ENCODE results near the gene RFTN1. TPM values are rescaled to one million over a fixed set of nuclear protein-coding genes. Genes with fewer than 3 reads are reported as not detected.
"Not testable (repeated sequence)": the region's sequence is repeated elsewhere in the genome, so short reads cannot be mapped to it uniquely, and the experiment has no call there.

Gene RFTN1
- total RNA-seq, 2 experiments from 2014 or later: 74.9 to 75.1 TPM

GRCh38 chr3:16500093-16500492 is 13.4 kb downstream of the RFTN1 start:
- Mint-ChIP-seq H3K4me3 (no peak overlapping the region), H3K36me3 (ENCODE audit: low read depth) (peaks cover 50% of the 10 kb centered on the region), H3K27ac (no peak overlapping the region), H3K9me3 (no peaks in the 10 kb centered on the region), H3K4me1 (peaks cover 42% of the 10 kb centered on the region), H3K27me3 (no peaks in the 10 kb centered on the region)
- CTCF ChIA-PET: no interaction called here
- POLR2A ChIA-PET: no interaction called here
- DNase-seq: no peak

DNA sequence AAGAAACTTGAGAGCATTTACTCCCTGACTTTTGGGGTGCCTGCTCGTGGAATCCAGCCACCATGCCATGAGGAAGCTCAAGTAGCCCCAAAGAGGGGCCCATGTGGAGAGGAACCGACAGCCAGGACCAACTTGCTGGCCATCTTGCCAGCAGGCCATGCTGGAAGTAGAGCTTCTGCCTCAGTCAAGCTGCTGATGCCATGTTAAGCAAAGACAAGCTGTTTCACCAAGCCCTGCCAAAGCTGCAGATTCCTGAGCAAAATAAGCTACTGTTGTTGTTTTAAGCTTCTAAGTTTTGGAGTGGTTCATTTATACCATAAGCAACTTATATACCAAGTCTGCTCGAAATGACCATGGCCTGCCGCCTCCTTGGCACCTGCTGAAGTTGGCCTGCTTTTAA is 14.1 kb downstream of the RFTN1 start:
- Mint-ChIP-seq H3K4me1 (peaks cover 42% of the 10 kb centered on the region), H3K9me3 (no peaks in the 10 kb centered on the region), H3K27me3 (no peaks in the 10 kb centered on the region), H3K36me3 (ENCODE audit: low read depth) (peaks cover 48% of the 10 kb centered on the region), H3K27ac (no peak overlapping the region), H3K4me3 (no peak overlapping the region)
- CTCF ChIA-PET: no interaction called here
- no peak for DNase-seq
- POLR2A ChIA-PET: interaction anchor here (1.0 to 2.8 kb wide), 2 partner anchors 9 to 15 kb away, joined by 3 to 7 read pairs; no protein-coding TSS in a partner anchor

DNA sequence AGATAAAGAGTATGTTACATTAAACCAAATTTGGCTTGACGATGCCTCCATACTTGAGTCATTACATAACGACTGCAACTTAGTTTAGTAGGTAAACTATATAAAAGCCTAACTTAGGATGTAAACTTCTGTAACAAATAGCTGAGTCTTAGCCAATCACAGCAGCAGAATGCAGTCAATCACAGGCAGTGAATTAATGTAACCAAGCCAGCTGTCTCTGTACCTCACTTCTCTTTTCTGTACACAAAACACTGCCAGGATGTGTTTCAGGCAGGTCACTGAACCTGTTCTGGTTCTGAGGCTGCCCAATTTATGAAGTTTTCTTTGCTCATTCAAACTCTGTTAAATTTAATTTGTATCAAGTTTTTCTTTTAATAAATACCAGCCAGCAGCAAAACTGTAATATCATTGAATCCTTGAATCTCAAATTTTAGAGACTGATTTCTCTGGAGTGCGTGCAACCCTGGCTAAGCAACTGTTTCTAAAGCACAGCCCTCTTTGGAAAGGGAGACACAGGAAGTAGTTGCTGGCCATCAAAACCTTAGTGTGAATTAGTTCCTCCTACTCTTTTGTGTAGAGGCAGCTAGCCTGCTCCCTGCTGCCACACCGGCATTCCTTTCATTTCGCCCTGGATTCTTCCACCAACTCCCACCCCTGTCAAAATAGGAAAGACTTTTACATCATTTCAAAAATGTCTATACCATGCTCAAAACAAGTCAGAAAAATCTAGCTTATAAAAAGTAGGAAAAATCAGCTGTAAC is 15.2 kb downstream of the RFTN1 start:
- ChIA-PET POLR2A (interaction anchor here (1.1 to 4.8 kb wide), 4 partner anchors 14 to 22 kb away, joined by 3 to 29 read pairs (median 7); partner anchors contain the start of gene RFTN1), CTCF (no interaction called here)
- H3K36me3 Mint-ChIP-seq (ENCODE audit: low read depth): peaks cover 41% of the 10 kb centered on the region
- H3K4me1 Mint-ChIP-seq: peaks cover 43% of the 10 kb centered on the region
- no peaks in the 10 kb centered on the region for H3K27me3 Mint-ChIP-seq
- H3K9me3 Mint-ChIP-seq: no peaks in the 10 kb centered on the region
- no peak for DNase-seq
- H3K4me3 Mint-ChIP-seq: no peak overlapping the region
- H3K27ac Mint-ChIP-seq: no peak overlapping the region

- DNase-seq: no peak
- peak overlapping the region; percentile 47 for H3K27ac Mint-ChIP-seq
- H3K9me3 Mint-ChIP-seq: no peaks in the 10 kb centered on the region
Measured at GRCh38 chr3:16496408-16497222, 16.9 kb downstream of the RFTN1 start.

GRCh38 chr3:16496008-16496407 is 17.5 kb downstream of the RFTN1 start:
- H3K4me3 Mint-ChIP-seq: no peak overlapping the region

More at GRCh38 chr3:16496408-16497222, 16.9 kb downstream of the RFTN1 start:
- ChIA-PET CTCF (interaction anchor here (0.9 to 1.0 kb wide), 4 partner anchors 12 to 16 kb away, joined by 3 to 5 read pairs (median 4); no protein-coding TSS in a partner anchor), POLR2A (interaction anchor here (0.8 to 4.8 kb wide), 6 partner anchors 12 to 158 kb away, joined by 3 to 29 read pairs (median 6); partner anchors contain the start of gene RFTN1)
- Mint-ChIP-seq H3K36me3 (ENCODE audit: low read depth) (peaks cover 42% of the 10 kb centered on the region), H3K4me1 (peaks cover 43% of the 10 kb centered on the region), H3K27me3 (no peaks in the 10 kb centered on the region), H3K4me3 (no peak overlapping the region)

DNA sequence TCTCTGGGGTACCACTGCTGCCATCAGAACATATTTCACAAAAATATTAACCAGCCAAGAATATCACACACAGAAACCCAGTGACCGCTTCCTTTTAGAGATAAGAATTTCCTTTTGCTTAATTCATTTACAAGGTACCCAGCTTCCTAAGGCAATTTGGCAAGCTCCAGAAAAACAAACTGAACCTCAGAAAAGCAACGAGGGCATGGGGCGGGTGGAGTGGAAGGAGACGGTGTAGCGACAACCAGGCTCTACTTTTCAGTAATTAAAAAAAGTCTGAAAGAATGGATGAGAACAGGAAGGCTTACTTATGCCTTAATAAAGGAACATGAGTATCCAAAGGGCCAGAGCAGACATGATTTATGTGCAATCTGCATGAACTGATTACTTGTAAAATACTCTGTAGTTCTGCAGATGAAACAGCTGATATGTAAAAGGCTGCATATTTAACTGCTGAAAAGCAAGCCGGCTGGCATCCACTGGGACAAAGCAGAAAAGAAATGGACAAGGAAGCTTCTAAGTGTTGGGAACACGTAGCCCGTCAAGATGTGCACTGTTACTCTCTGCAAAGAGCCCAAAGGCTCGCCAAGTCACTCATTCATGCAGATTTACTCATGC is 18.6 kb downstream of the RFTN1 start:
- Mint-ChIP-seq H3K27ac (no peak overlapping the region), H3K9me3 (no peaks in the 10 kb centered on the region), H3K4me1 (peaks cover 43% of the 10 kb centered on the region), H3K4me3 (no peak overlapping the region), H3K36me3 (ENCODE audit: low read depth) (peaks cover 47% of the 10 kb centered on the region), H3K27me3 (no peaks in the 10 kb centered on the region)
- no peak for DNase-seq
- ChIA-PET CTCF (interaction anchor here (1.2 kb wide), 1 partner anchor 14 kb away, joined by 3 read pairs; no protein-coding TSS in a partner anchor), POLR2A (interaction anchor here (1.1 to 4.8 kb wide), 2 partner anchors 18 to 157 kb away, joined by 3 to 29 read pairs; partner anchors contain the start of gene RFTN1)

More at GRCh38 chr3:16496008-16496407, 17.5 kb downstream of the RFTN1 start:
- H3K4me1 Mint-ChIP-seq: peaks cover 43% of the 10 kb centered on the region
- H3K36me3 Mint-ChIP-seq (ENCODE audit: low read depth): peaks cover 48% of the 10 kb centered on the region
- no peak for DNase-seq
- CTCF ChIA-PET: interaction anchor here (0.9 to 1.0 kb wide), 4 partner anchors 11 to 16 kb away, joined by 3 to 5 read pairs (median 4); no protein-coding TSS in a partner anchor
- no peaks in the 10 kb centered on the region for H3K9me3 Mint-ChIP-seq
- H3K27ac Mint-ChIP-seq: peak overlapping the region; percentile 47
- POLR2A ChIA-PET: interaction anchor here (1.1 to 4.8 kb wide), 3 partner anchors 17 to 158 kb away, joined by 3 to 29 read pairs (median 4); partner anchors contain the start of gene RFTN1
- H3K27me3 Mint-ChIP-seq: no peaks in the 10 kb centered on the region

DNA sequence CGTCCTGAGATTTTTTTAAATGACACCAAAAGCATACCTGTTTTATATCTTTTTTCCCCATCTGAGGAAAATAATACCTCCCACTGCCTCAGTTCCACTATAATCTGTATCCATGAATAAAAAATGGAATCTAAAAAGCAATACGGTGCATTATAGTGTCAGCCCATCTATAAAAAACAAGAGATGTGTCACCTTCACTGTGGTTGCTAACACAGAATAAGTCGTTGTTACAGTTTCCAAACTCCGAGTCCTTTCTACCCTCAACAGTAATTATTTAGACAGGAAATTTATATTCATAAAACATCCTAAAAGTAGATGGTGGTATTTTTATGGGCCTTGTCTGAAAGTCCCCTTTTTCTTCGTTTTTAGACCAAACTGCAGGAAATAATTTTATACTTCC is 19.4 kb downstream of the RFTN1 start:
- ChIA-PET CTCF (interaction anchor here (1.2 kb wide), 1 partner anchor 13 kb away, joined by 3 read pairs; no protein-coding TSS in a partner anchor), POLR2A (interaction anchor here (4.8 kb wide), 1 partner anchor 19 kb away, joined by 29 read pairs; the partner anchor contains the start of gene RFTN1)
- Mint-ChIP-seq H3K9me3 (no peaks in the 10 kb centered on the region), H3K4me1 (peaks cover 44% of the 10 kb centered on the region), H3K27me3 (no peaks in the 10 kb centered on the region), H3K36me3 (ENCODE audit: low read depth) (peaks cover 54% of the 10 kb centered on the region), H3K4me3 (no peak overlapping the region), H3K27ac (no peak overlapping the region)
- DNase-seq: no peak

- Mint-ChIP-seq H3K36me3 (ENCODE audit: low read depth) (peaks cover 75% of the 10 kb centered on the region), H3K27me3 (no peaks in the 10 kb centered on the region), H3K27ac (no peak overlapping the region), H3K4me1 (peaks cover 24% of the 10 kb centered on the region), H3K4me3 (no peak overlapping the region), H3K9me3 (no peaks in the 10 kb centered on the region)
- DNase-seq: no peak
- CTCF ChIA-PET: no interaction called here
- POLR2A ChIA-PET: interaction anchor here (1.4 kb wide), 1 partner anchor 18 kb away, joined by 3 read pairs; no protein-coding TSS in a partner anchor
Measured at GRCh38 chr3:16490062-16490619, 23.4 kb downstream of the RFTN1 start.

DNA sequence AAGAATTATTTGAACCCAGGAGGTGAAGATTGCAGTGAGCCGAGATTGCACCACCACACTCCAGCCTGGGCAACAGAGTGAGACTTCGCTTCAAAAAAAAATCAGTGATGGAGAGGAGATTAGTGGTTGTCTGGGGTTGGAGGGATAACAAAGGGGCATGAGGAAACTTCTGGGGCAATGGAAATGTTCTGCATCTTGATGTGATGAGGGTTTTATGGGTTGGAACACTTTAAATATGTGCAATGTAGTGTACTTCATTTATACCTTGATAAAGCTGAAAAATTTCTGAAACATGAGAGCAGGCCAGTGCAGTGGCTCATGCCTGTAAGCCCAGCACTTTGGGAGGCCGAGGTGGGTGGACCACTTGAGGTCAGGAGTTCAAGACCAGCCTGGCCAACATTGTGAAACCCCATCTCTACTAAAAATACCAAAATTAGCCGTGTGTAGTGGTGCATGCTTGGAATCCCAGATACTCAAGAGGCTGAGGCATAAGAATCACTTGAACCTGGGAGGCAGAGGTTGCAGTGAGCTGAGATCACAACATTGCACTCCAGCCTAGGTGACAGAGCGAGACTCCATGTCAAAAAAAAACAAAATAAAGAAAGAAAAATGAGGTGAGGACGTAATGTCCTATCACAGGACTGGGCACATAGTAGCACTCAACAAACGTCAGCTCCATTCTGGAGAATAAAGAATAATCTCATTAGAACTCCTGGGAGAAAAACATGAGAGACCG is 24.0 kb downstream of the RFTN1 start:
- not testable (repeated sequence) for H3K27ac Mint-ChIP-seq
- Mint-ChIP-seq H3K4me1 (peaks cover 20% of the 10 kb centered on the region), H3K36me3 (ENCODE audit: low read depth) (peaks cover 76% of the 10 kb centered on the region)

DNA sequence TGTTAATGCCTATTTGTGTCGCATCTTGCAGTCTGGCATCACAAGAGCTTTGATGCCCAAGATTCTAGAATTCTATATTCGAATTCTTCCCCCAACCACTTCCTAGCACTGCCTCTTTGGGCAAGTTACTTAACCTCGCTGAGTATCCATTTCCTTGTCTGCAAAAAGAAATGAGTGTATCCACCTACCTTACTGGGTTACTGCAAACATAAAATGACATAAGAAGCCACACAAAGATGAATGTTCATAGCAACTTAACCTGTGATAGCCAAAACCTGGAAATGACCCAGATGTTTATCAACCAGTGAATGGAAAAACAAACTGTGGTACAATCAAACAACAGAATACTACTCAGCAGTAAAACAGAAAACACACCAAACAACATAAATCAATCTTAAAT is 24.9 kb downstream of the RFTN1 start:
- Mint-ChIP-seq H3K9me3 (no peaks in the 10 kb centered on the region), H3K36me3 (ENCODE audit: low read depth) (peaks cover 84% of the 10 kb centered on the region), H3K4me1 (peaks cover 23% of the 10 kb centered on the region), H3K27me3 (no peaks in the 10 kb centered on the region), H3K4me3 (no peak overlapping the region), H3K27ac (peak overlapping the region; percentile 37)
- CTCF ChIA-PET: no interaction called here
- POLR2A ChIA-PET: interaction anchor here (1.4 kb wide), 1 partner anchor 20 kb away, joined by 3 read pairs; no protein-coding TSS in a partner anchor
- no peak for DNase-seq

More for the DNA sequence above, 24.0 kb downstream of the RFTN1 start:
- DNase-seq, H3K4me3 Mint-ChIP-seq, H3K9me3 Mint-ChIP-seq, CTCF ChIA-PET, H3K27me3 Mint-ChIP-seq: not testable (repeated sequence)
- POLR2A ChIA-PET: interaction anchor here (1.4 kb wide), 1 partner anchor 19 kb away, joined by 3 read pairs; no protein-coding TSS in a partner anchor

DNA sequence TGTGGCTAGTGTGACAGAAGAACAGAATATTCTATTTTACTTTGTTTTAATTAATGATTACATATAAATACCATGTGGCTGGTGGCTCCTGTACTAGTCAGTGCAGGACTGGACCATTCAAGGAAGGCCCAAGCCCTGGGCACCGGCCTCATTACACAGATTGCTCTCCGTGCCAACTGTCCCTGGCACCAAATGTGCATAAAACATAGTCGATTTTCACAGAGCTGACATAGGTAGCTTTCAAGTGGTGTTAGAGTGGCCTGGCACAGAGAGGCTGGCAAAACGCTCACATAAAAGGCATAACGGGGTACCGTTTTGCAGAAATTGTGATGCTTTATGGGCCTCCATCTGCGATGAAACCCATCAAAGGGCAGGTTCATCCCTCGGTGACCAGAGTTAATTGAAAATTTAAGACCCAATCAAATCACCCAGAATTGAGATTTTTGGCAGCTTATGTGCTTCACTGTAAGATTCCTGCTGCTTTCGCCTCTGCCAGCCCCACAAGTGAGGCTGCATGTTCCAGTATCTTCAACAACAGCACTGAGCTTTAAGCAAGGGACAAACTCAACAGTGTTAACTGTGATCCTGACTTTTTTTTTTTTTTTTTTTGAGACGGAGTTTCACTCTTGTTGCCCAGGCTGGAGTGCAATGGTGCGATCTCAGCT is 25.9 kb downstream of the RFTN1 start:
- Mint-ChIP-seq H3K4me1 (peaks cover 33% of the 10 kb centered on the region), H3K36me3 (ENCODE audit: low read depth) (peaks cover 90% of the 10 kb centered on the region), H3K4me3 (no peak overlapping the region), H3K27me3 (no peaks in the 10 kb centered on the region), H3K27ac (no peak overlapping the region), H3K9me3 (no peaks in the 10 kb centered on the region)
- DNase-seq: no peak
- ChIA-PET POLR2A (no interaction called here), CTCF (no interaction called here)

Measured in activated CD4-positive, alpha-beta memory T cell treated with anti-CD3 and anti-CD28 coated beads, Interleukin-2, amount 10 ng/mL, durations not matched to agents 7 days and 5 days (primary cell).